ENCODE data around the gene C1QTNF9B.

The C1QTNF9B gene

GRCh38 chr13:23856008-23856750 is 41.1 kb downstream of the C1QTNF9B start:
- no peak for ATAC-seq

GRCh38 chr13:23855360-23855759 is 41.9 kb downstream of the C1QTNF9B start:
- ATAC-seq = no peak

DNA sequence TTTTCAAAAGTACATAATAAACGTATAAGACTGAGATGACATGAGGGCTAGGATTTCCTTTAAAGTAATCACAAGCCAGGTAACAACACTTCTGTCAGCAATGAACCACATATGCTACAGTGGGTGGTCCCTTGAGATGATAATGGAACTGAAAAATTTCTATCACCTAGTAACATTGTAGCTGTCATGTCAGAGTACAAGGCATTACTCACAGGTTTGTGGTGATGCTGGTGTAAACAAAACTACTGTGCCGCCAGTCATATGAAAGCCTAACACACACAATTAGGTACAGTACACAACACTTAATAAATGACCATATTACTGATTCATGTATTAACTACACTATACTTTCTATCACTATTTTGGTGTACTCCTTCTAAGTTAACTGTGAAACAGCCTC is 45.0 kb downstream of the C1QTNF9B start:
- no peak for ATAC-seq

DNA sequence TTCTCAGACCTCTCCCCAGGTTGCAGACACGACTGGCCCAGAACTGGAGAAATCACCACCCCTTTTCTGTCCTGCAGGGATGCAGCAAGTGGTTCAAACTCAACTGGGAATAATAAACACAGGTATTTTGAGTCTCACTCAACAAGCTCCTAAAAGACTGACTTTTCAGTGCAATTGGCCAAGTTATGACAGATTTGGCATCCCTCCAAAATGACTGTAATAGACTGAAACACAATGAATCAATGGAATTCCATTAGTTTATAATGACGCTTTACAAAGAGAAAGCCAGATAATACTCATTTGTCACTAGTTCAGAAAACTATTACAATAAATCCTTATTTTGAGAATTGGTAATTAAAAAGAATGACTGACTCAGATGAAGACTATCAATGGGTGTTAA is 46.2 kb downstream of the C1QTNF9B start:
- no peak for ATAC-seq

DNA sequence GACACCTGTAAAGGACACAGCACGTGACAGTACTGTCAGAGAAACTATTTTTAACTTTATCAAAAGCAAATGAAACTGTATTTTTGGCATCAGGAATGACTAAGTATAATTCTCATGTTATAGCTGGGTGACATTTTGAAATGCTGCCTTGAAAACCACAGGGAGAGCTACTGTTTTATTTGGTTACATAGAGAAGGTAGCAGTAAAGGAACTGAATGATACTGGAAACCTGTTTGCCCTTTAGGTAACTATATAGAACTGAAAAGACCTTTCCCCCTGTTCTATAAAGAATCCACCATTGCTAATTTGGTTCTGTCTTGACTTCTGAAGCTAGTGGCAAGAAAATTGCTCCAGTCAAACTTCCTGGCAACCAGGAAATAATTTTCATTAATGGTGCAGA is 47.2 kb downstream of the C1QTNF9B start:
- no peak for ATAC-seq

DNA sequence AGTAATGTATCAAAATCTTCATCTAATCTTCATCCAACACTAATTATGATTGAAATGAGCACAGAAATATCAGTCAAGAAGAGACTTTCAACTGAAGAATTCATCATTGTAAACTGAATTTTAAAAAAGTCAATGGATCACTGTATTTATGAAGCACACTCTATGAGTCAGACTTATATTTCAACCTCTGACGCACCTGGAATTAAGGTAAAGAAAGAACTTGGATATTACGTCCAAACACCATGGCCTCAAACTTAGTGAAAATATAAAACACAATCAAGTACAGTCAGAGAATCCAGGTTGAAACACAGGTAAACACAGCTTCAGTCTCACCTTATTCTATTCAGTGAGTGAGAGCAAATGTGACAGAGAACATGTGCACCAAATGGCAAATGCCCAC is 47.6 kb downstream of the C1QTNF9B start:
- no peak for ATAC-seq

- ATAC-seq = no peak
Observed at GRCh38 chr13:23848646-23849141, 48.6 kb downstream of the C1QTNF9B start.

- ATAC-seq = no peak
Observed at GRCh38 chr13:23848019-23848418, 49.3 kb downstream of the C1QTNF9B start.

DNA sequence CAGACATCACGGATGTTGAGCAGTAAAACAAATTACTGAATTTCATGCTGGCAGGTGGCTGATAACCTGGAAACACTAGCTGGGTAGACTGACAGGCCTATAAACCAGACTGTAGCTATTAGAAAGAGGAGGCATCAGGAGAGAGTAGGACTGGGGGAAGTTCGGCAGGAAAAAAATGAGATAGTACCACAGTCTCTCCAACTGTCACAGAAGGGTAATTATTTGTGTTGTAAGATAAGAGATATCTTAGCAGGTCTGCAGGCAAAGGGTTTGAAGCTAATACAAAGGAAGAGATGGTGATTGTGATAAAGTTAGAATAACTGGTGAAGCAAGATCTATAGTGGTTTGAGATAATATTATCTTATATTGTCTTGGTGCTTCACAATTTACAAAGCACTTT is 49.8 kb downstream of the C1QTNF9B start:
- no peak for ATAC-seq

GRCh38 chr13:23845105-23845725 is 52.1 kb downstream of the C1QTNF9B start:
- ATAC-seq = no peak

DNA sequence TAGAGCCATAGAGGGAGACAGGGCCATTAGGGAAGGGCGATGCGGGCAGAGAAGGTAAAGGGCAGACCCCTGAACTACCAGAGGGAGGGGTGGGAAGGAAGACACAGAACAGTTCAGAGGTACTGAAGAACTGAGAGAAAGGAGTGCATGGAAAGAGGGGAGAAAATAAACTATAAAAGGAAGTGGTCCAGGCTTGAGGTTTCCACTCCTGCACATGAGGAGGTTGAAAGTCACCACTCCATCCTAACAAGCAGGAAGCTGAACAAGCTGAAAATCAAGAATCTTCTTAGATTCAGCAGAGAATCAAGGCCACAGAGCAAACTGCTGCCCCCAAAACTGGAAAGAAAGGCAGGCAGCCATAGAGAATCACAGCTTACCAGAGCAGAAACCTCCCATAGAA is 53.2 kb downstream of the C1QTNF9B start:
- no peak for ATAC-seq

DNA sequence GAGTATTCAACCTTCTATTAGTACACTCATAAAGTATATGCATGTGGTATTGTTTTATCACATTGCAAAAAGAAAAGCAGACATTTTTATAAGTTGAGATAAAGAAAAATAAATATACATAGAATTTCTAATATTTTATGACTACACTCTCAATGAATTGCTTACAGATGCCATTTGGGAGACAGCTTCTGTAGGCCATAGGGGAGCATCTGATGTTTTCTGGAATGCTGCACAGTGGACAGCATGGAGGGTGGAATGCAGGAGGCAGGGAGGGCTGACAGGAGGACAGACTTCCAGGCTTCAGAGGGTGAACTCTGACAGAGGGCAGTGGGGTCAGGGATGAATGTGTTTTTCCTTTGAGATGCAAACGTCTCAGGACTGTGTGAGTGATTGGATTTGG is 53.9 kb downstream of the C1QTNF9B start:
- no peak for ATAC-seq

GRCh38 chr13:23842406-23842805 is 54.9 kb downstream of the C1QTNF9B start:
- no peak for ATAC-seq

Data from activated CD4-positive, CD25-positive, alpha-beta regulatory T cell treated with anti-CD3 and anti-CD28 coated beads, Interleukin-2, amount 50 U/mL, for 24 hours (primary cell).